ENCODE data around the gene RGL1.

Gene RGL1

DNA sequence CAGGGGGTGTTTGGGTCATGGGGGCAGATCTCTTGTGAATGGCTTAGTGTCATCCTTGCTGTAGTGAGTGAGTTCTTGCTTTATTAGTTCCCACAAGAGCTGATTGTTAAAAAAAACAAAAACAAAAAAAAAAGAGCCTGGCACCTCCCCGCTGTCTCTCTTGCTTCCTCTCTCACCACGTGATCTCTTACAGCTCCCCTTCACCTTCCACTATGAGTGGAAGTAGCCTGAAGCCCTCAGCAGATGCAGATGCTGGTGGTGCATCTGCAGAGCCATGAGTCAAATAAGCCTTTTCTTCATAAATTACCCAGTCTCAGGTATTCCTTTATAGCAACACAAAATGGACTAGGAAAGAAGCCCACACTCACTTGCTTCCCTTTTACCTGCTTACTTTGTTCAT lies 17.2 kb upstream of the RGL1 start:
- no peak for DNase-seq (ENCODE audit: low spot score)

DNA sequence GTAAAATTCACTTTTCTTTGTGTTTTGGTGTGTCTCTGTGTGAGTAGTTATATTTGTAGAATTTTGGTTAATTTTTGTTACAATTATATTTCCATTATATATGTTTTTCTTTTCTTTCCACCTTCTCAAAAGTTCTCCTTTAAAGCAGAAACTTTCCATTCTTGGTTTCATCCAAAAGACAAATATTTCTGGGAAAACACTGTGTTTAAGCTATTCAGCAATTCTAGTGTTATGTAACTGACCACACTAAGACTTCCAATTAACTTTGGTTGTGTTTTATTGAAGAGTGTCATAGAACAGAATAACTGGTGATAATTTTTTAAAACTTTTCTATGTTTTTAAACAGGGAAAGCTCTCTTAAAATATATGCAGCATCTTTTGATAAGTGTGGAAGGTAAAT lies 13.6 kb upstream of the RGL1 start:
- no peak for DNase-seq (ENCODE audit: low spot score)

- DNase-seq (ENCODE audit: low spot score): no peak
These were observed 12.6 kb upstream of the RGL1 start for GRCh38 chr1:183792300-183792699.

- no peak for DNase-seq (ENCODE audit: low spot score)
These were observed 10.8 kb upstream of the RGL1 start for GRCh38 chr1:183794088-183794487.

- DNase-seq (ENCODE audit: low spot score): no peak
These were observed 4.5 kb upstream of the RGL1 start for GRCh38 chr1:183800449-183800848.

DNA sequence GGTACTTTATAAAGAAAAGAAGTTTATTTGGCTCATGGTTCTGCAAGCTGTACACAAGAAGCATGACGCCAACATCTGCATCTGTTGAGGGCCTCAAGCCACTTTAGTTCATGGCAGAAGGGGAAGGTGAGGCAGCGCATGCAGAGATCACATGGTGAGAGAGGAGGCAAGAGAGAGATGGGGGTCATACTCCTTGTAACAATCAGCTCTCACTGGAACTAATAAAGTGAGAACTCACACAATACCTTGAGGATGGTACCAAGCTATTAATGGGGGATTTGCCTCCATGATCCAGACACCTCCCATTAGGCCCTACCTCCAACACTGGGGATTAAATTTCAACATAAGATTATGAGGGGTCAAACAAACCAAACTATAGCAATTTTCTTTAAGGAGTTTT lies 3.3 kb upstream of the RGL1 start:
- no peak for DNase-seq (ENCODE audit: low spot score)

- DNase-seq (ENCODE audit: low spot score): no peak
These were observed 533 bp upstream of the RGL1 start for GRCh38 chr1:183804387-183804786.

- no peak for DNase-seq (ENCODE audit: low spot score)
These were observed 1.2 kb downstream of the RGL1 start for GRCh38 chr1:183806125-183806524.

- DNase-seq (ENCODE audit: low spot score): no peak
These were observed 1.8 kb downstream of the RGL1 start for GRCh38 chr1:183806675-183807074.

DNA sequence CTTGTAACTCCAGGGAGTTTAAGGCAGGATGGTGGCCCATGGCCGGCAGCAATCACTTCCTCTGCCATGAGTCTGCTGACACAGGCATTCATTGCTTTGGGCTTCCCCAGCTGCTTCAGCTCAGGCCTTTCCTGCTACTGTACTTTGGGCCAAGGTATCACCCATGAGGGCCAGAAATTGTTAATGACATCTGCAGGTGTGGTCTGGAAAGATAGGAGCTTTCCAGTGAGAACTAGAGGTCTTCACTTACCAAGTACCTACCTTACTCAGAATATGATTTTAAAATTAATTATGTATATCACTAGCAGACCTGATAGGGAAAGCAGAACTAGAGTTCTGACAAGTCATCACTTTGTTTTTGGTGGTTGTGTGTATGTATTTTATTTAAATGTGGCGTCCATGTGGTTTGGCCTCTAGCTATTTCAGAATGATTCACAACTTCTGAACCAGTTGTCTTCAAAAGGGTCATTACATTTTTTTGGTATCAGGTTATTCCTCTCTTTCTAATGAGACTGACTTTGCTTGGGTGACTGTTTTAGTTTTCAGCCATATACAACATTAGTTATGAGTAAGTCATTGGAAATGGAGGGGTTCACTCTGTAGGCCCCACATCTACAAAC lies 2.7 kb downstream of the RGL1 start:
- DNase-seq (ENCODE audit: low spot score): peak; percentile 17

- no peak for DNase-seq (ENCODE audit: low spot score)
These were observed 3.5 kb downstream of the RGL1 start for GRCh38 chr1:183808296-183809027.

GRCh38 chr1:183810121-183810520 lies 5.2 kb downstream of the RGL1 start:
- DNase-seq (ENCODE audit: low spot score): peak; percentile 20

DNA sequence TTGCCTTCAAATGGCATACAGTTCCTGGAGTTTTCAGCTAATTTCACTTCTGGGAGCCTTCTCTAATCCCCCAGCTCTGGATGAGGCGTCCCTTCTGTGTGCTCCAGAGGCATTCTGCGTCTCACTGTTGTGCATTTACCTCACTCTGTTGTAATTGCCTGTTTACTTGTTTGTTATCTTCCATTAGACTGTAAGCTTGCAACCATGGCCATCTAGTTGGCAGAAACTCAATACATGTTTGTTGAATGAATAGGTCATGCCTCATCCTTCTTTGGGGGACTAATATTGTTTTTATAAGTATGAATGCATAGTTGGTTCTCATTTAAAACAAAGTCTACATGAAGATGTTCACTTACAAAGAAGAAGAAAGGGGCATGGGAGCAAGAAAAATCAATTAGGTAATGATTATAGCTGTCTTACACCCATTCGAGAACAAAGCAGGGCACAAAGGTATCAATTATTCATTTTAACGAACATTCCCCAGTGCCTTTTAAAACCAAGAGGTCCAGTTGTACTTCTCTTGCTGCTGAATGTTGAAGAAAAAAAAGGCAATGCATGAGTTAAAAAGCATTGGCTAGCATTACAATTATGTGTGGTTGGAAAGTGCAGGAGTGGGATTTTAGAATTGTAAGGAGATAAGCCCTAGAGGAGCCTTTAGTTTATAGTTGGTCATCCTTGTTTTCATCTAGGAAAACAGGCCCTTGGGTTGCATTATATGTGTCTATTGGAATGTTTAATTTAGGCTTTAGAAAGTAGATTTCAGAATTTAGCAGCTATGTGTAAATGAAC lies 6.0 kb downstream of the RGL1 start:
- DNase-seq (ENCODE audit: low spot score): no peak

DNA sequence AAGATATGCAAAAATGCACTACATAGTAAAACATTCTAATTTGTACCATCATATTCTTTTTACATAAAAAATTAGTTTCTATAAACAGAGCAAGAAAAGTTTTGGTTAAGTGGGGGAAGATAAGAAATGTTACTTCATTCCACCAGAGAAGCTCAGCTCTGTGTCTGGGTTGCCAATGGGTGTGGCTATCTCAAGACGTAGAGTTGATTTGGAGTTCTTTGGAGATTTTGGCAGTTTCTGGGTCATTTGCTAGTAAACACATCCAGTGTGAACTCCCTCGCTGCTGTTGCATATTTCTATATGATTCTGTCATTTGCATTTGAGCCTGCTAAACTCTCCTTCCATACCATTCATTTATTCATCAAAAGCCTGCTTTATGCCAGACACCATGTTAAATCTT lies 7.2 kb downstream of the RGL1 start:
- DNase-seq (ENCODE audit: low spot score): no peak

- DNase-seq (ENCODE audit: low spot score): peak; percentile 20
These were observed 8.0 kb downstream of the RGL1 start for GRCh38 chr1:183812686-183813569.

GRCh38 chr1:183814121-183814681 lies 9.3 kb downstream of the RGL1 start:
- DNase-seq (ENCODE audit: low spot score): no peak

- no peak for DNase-seq (ENCODE audit: low spot score)
These were observed 11.2 kb downstream of the RGL1 start for GRCh38 chr1:183816110-183816509.

- DNase-seq (ENCODE audit: low spot score): no peak
These were observed 12.8 kb downstream of the RGL1 start for GRCh38 chr1:183817576-183818288.

- no peak for DNase-seq (ENCODE audit: low spot score)
These were observed 14.1 kb downstream of the RGL1 start for GRCh38 chr1:183819059-183819458.

DNA sequence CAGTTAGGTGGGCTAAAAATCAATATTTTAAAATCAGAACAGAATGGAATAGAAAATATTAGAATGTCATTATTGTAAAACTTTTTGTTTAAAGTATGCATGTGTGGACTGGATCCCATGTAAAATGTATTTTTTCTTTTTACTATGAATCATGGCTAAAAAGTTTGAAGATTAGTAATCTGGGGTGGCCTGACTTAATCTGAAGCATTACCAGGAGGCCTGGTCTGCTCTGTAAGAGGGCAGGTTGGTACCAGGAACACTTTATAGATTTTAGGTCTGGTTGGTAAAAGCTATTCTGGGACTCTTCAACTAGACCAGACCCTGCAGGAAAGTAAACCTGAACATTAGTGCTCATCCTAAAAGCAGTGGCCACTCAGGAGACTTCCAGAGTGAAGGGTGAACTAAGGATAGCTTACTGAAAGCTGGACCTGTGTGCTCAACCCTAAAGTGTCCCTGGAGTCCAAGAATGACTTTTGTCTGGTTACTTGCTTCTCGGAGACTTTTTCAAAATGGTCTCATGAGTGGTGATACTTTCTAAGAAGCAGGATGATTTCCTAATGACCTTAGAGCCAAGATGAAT lies 16.5 kb downstream of the RGL1 start:
- DNase-seq (ENCODE audit: low spot score): no peak
